ENCODE data around the gene ITPKA.

The ITPKA gene

GRCh38 chr15:41512940-41513505, 19.3 kb downstream of the ITPKA start:
- Histone ChIP-seq H2AFZ (ENCODE audit: low read depth, low read length) (no peak overlapping the region), H3K27ac (ENCODE audit: low read length) (no peak overlapping the region), H3K4me2 (ENCODE audit: insufficient read depth, low read length) (no peak overlapping the region), H3K9ac (ENCODE audit: low read depth, low read length) (no peak overlapping the region), H3K4me3 (ENCODE audit: low read depth in 1 of 2, low read length in 2 of 2) (no peak overlapping the region), H3K36me3 (ENCODE audit: insufficient read depth, low read length) (peaks cover 12% of the 10 kb centered on the region; the same call in 1 of the 2 replicates), H3K4me1 (ENCODE audit: insufficient read depth, low read length) (no peaks in the 10 kb centered on the region), H3K79me2 (ENCODE audit: insufficient read depth, low read length) (no peaks in the 10 kb centered on the region), H3K27me3 (ENCODE audit: insufficient read depth, low read length, poor library complexity) (no peaks in the 10 kb centered on the region), H3K9me3 (ENCODE audit: insufficient read depth, low read length, severe bottlenecking) (no peaks in the 10 kb centered on the region), H4K20me1 (ENCODE audit: insufficient read depth, low read length) (no peaks in the 10 kb centered on the region)
- ATAC-seq (ENCODE audit: insufficient read depth, low read depth) (no peak), DNase-seq (no peak)
- TF ChIP-seq CTCF (IDR thresholded peaks at IDR 0.05; ENCODE audit: borderline replicate concordance, extremely low read depth, low read length, poor library complexity, severe bottlenecking), result no peak
- no peak for TF ChIP-seq EZH2 (IDR thresholded peaks at IDR 0.05; ENCODE audit: borderline replicate concordance, low read depth, low read length, severe bottlenecking)

GRCh38 chr15:41513506-41514227, 20.0 kb downstream of the ITPKA start, which contains the start of gene LTK:
Gene LTK (minus strand): TSS chr15:41513827. CDS start chr15:41513709, 118 bp downstream.
- Histone ChIP-seq H2AFZ (ENCODE audit: low read depth, low read length) (no peak within 1 kb of the TSS), H3K27ac (ENCODE audit: low read length) (no peak within 1 kb of the TSS), H3K36me3 (ENCODE audit: insufficient read depth, low read length) (peaks cover 13% of the 10 kb centered on the region; the same call in 1 of the 2 replicates), H3K4me3 (ENCODE audit: low read depth in 1 of 2, low read length in 2 of 2) (no peak within 1 kb of the TSS), H3K9ac (ENCODE audit: low read depth, low read length) (no peak within 1 kb of the TSS), H3K4me2 (ENCODE audit: insufficient read depth, low read length) (no peak within 1 kb of the TSS), H3K27me3 (ENCODE audit: insufficient read depth, low read length, poor library complexity) (no peaks in the 10 kb centered on the region), H3K9me3 (ENCODE audit: insufficient read depth, low read length, severe bottlenecking) (no peaks in the 10 kb centered on the region), H3K4me1 (ENCODE audit: insufficient read depth, low read length) (no peaks in the 10 kb centered on the region), H3K79me2 (ENCODE audit: insufficient read depth, low read length) (no peaks in the 10 kb centered on the region), H4K20me1 (ENCODE audit: insufficient read depth, low read length) (no peaks in the 10 kb centered on the region)
- no peak for ATAC-seq (ENCODE audit: insufficient read depth, low read depth)
- no peak for DNase-seq
- TF ChIP-seq EZH2 (IDR thresholded peaks at IDR 0.05; ENCODE audit: borderline replicate concordance, low read depth, low read length, severe bottlenecking) (no peak), CTCF (IDR thresholded peaks at IDR 0.05; ENCODE audit: borderline replicate concordance, extremely low read depth, low read length, poor library complexity, severe bottlenecking) (no peak)

- Histone ChIP-seq H3K27me3 (ENCODE audit: insufficient read depth, low read length, poor library complexity) (no peaks in the 10 kb centered on the region), H3K27ac (ENCODE audit: low read length) (no peak overlapping the region), H3K4me2 (ENCODE audit: insufficient read depth, low read length) (no peak overlapping the region), H3K36me3 (ENCODE audit: insufficient read depth, low read length) (peaks cover 29% of the 10 kb centered on the region; the same call in 1 of the 2 replicates), H3K79me2 (ENCODE audit: insufficient read depth, low read length) (no peaks in the 10 kb centered on the region), H2AFZ (ENCODE audit: low read depth, low read length) (no peak overlapping the region), H3K4me1 (ENCODE audit: insufficient read depth, low read length) (no peaks in the 10 kb centered on the region), H3K4me3 (ENCODE audit: low read depth in 1 of 2, low read length in 2 of 2) (no peak overlapping the region), H3K9me3 (ENCODE audit: insufficient read depth, low read length, severe bottlenecking) (no peaks in the 10 kb centered on the region), H3K9ac (ENCODE audit: low read depth, low read length) (no peak overlapping the region), H4K20me1 (ENCODE audit: insufficient read depth, low read length) (no peaks in the 10 kb centered on the region)
- no peak for DNase-seq
- no peak for ATAC-seq (ENCODE audit: insufficient read depth, low read depth)
- TF ChIP-seq EZH2 (IDR thresholded peaks at IDR 0.05; ENCODE audit: borderline replicate concordance, low read depth, low read length, severe bottlenecking) (no peak), CTCF (IDR thresholded peaks at IDR 0.05; ENCODE audit: borderline replicate concordance, extremely low read depth, low read length, poor library complexity, severe bottlenecking) (no peak)
Measured at GRCh38 chr15:41517895-41518449, 24.3 kb downstream of the ITPKA start.
